Activated naive CD4-positive, alpha-beta T cell treated with anti-CD3 and anti-CD28 coated beads, Interleukin-2, amount 50 U/mL, for 24 hours (primary cell): ENCODE measurements around the gene PAAF1.
"Not testable (repeated sequence)": the region's sequence is repeated elsewhere in the genome, so short reads cannot be mapped to it uniquely, and the experiment has no call there.

Experiments used
- H3K27ac Mint-ChIP-seq: one replicate; pipeline ENCODE4 v1.8.0; 2021; ENCODE audit warnings: mild to moderate bottlenecking, mixed read lengths
- H3K27me3 Mint-ChIP-seq: one replicate; pipeline ENCODE4 v1.8.0; 2021; ENCODE audit warnings: mixed read lengths
- H3K36me3 Mint-ChIP-seq: one replicate; pipeline ENCODE4 v1.8.0; 2021; ENCODE audit warnings: mixed read lengths
- H3K4me1 Mint-ChIP-seq: one replicate; pipeline ENCODE4 v1.8.0; 2021; ENCODE audit warnings: mixed read lengths
- H3K4me3 Mint-ChIP-seq: one replicate; pipeline ENCODE4 v1.8.0; 2021; ENCODE audit warnings: mild to moderate bottlenecking, mixed read lengths
- H3K9me3 Mint-ChIP-seq: one replicate; pipeline ENCODE4 v1.8.0; 2021; ENCODE audit warnings: mixed read lengths

The PAAF1 gene

DNA sequence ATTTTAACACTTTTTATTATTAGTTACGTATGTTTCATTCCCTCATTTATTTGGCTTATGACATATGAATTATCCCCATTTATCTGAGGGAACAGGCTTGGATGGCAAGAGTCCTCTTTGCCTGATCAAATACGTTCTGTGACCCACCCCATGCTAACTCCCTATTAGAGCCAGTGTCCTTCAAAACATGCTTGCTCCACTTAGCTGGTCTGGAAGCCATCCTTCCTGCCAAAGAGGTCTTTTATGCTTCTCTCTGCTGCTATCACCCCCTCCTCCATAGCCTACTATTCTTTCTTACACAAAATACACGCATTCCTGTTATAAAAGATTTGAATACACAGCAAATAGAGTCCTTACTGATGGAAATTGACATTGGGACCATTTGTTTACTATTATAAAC, 6.5 kb upstream of the PAAF1 start:
- peak overlapping the region; percentile 65 for H3K27ac Mint-ChIP-seq
- peaks cover 11% of the 10 kb centered on the region for H3K4me1 Mint-ChIP-seq
- H3K36me3 Mint-ChIP-seq: peaks cover 8% of the 10 kb centered on the region
- H3K27me3 Mint-ChIP-seq: no peaks in the 10 kb centered on the region
- H3K4me3 Mint-ChIP-seq: no peak overlapping the region
- H3K9me3 Mint-ChIP-seq: no peaks in the 10 kb centered on the region

DNA sequence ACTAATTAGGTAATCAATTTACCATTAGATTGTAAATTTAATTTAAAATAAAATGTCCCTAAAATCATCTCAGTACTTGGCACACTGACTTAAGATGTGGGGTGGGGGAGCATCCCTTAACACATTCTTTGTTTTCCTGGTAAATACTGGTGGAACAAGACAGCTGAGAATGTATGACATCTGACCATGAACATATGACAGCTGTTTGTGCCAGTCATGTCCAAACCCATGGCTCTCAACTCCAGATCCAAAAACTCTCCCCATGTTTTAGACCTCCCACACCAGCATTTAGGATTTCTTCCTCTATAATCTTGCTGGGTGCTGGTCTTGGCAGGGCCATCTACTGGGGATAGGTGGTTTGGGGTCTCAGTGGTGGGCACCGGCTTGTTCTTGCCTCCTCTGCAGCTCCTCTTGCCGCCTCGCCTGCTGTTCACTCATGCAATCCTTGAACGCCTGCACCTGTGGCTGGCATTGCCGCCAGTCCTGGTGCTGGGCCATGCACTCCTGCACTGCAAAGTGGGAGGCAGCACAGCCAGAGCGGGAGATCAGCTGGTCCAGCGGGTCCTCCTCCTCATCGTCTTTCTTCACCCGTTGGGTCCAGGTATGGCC, 3.9 kb upstream of the PAAF1 start:
- Mint-ChIP-seq H3K4me1 (peaks cover 27% of the 10 kb centered on the region), H3K27ac (no peak overlapping the region), H3K4me3 (no peak overlapping the region), H3K9me3 (no peaks in the 10 kb centered on the region), H3K36me3 (peaks cover 14% of the 10 kb centered on the region), H3K27me3 (no peaks in the 10 kb centered on the region)

- peaks cover 38% of the 10 kb centered on the region for H3K4me1 Mint-ChIP-seq
- peaks cover 14% of the 10 kb centered on the region for H3K36me3 Mint-ChIP-seq
- H3K27me3 Mint-ChIP-seq: no peaks in the 10 kb centered on the region
- H3K9me3 Mint-ChIP-seq: no peaks in the 10 kb centered on the region
- H3K27ac Mint-ChIP-seq: peak overlapping the region; percentile 99
- H3K4me3 Mint-ChIP-seq: peak overlapping the region; percentile 99
Observed at GRCh38 chr11:73875380-73875779, 1.4 kb upstream of the PAAF1 start.

DNA sequence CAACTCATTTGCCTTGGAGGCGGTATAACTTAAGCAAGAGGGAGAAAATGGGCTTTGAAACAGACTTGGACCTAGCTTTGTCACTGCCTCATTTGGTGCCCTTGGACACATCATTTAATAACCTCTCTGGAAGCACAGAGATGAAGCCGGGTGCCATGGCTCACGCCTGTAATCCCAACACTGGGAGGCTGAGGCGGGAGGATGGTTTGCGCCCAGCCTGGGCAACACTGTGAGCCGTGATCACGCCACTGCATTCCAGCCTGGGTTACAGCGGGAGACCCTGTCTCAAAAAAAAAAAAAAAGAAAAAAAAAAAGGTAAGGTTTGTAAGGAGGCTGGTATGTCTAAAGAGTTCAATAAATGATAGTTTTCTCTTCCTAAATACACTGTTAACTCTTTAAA, 959 bp upstream of the PAAF1 start:
- peak overlapping the region; percentile 99 for H3K27ac Mint-ChIP-seq
- no peaks in the 10 kb centered on the region for H3K27me3 Mint-ChIP-seq
- H3K4me1 Mint-ChIP-seq: peaks cover 38% of the 10 kb centered on the region
- peaks cover 14% of the 10 kb centered on the region for H3K36me3 Mint-ChIP-seq
- peak overlapping the region; percentile 99 for H3K4me3 Mint-ChIP-seq
- H3K9me3 Mint-ChIP-seq: no peaks in the 10 kb centered on the region

- Mint-ChIP-seq H3K4me1 (peaks cover 38% of the 10 kb centered on the region), H3K36me3 (peaks cover 10% of the 10 kb centered on the region), H3K9me3 (no peaks in the 10 kb centered on the region), H3K27ac (no peak overlapping the region), H3K4me3 (peak overlapping the region; percentile 33), H3K27me3 (no peaks in the 10 kb centered on the region)
Observed at GRCh38 chr11:73878771-73879170, 2.0 kb downstream of the PAAF1 start.

GRCh38 chr11:73880449-73880848, 3.6 kb downstream of the PAAF1 start:
- not testable (repeated sequence) for H3K4me3 Mint-ChIP-seq, H3K27me3 Mint-ChIP-seq, H3K27ac Mint-ChIP-seq, H3K9me3 Mint-ChIP-seq, H3K36me3 Mint-ChIP-seq
- peaks cover 25% of the 10 kb centered on the region for H3K4me1 Mint-ChIP-seq

DNA sequence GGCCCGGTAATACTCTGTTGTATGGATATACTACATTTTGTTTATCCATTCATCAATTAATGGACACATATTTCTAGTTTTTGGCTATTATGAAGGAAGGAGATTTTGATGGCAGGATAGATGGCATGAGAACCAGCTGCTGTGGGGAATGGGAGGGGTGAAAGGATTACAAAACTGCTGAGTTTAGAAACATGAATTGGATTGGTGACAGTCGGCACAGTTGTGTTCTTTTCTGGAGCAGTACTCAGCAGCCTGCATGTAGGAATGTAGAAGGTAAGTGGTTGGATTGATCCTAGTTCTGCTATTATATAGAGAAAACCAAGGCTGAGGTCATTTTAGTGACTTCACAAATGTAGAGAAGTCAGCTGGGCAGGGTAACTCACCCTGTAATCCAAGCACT, 7.1 kb downstream of the PAAF1 start:
- Mint-ChIP-seq H3K27ac (no peak overlapping the region), H3K36me3 (peaks cover 11% of the 10 kb centered on the region), H3K4me3 (no peak overlapping the region), H3K4me1 (peaks cover 8% of the 10 kb centered on the region), H3K9me3 (no peaks in the 10 kb centered on the region), H3K27me3 (no peaks in the 10 kb centered on the region)

DNA sequence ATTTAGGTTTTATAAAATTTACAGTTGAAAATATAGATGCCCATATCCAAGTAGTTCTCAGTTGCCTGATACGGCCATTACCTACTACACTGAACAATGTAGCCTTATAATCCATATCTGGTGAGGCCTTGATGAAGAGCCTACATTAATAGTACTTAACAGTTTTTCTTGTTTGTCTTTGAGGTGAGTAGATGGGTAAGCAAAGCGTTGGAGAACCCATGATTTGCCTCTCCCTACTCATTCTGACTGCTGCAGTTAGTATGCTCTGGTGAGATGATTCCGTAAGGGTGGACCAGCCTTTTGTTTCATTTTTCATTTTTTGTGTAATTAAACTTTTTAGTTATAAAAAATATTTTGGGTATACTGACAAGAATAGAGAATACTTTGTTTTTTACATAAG, 11.4 kb downstream of the PAAF1 start:
- peaks cover 7% of the 10 kb centered on the region for H3K4me1 Mint-ChIP-seq
- no peaks in the 10 kb centered on the region for H3K27me3 Mint-ChIP-seq
- no peak overlapping the region for H3K4me3 Mint-ChIP-seq
- peaks cover 20% of the 10 kb centered on the region for H3K36me3 Mint-ChIP-seq
- no peaks in the 10 kb centered on the region for H3K9me3 Mint-ChIP-seq
- H3K27ac Mint-ChIP-seq: no peak overlapping the region

DNA sequence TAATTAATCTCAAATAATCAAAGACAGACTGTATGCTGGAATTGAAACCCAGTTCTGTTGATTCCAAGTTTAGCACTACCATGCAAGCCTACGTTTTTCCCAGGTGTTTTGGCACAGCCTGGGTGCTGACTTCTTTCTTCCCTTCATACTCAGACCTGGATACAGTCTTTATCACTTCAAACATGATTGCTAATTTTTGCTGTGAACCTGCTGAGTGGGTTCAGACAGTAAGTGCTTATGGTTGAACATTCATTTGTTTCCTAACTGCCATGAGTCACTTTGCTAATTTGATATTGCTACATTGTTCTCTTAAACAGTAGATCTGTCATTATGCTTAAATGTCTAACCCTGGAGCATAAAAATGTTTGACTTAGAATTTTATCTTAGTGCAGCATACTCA, 12.2 kb downstream of the PAAF1 start:
- H3K4me1 Mint-ChIP-seq: peaks cover 7% of the 10 kb centered on the region
- peaks cover 16% of the 10 kb centered on the region for H3K36me3 Mint-ChIP-seq
- no peak overlapping the region for H3K27ac Mint-ChIP-seq
- no peaks in the 10 kb centered on the region for H3K27me3 Mint-ChIP-seq
- H3K4me3 Mint-ChIP-seq: no peak overlapping the region
- no peaks in the 10 kb centered on the region for H3K9me3 Mint-ChIP-seq

GRCh38 chr11:73889536-73889935, 12.7 kb downstream of the PAAF1 start:
- Mint-ChIP-seq H3K27ac (no peak overlapping the region), H3K36me3 (peaks cover 16% of the 10 kb centered on the region), H3K27me3 (no peaks in the 10 kb centered on the region), H3K9me3 (no peaks in the 10 kb centered on the region), H3K4me1 (peaks cover 7% of the 10 kb centered on the region), H3K4me3 (no peak overlapping the region)

- no peak overlapping the region for H3K27ac Mint-ChIP-seq
- H3K27me3 Mint-ChIP-seq: no peaks in the 10 kb centered on the region
- H3K4me3 Mint-ChIP-seq: no peak overlapping the region
- H3K9me3 Mint-ChIP-seq: no peaks in the 10 kb centered on the region
- H3K4me1 Mint-ChIP-seq: peaks cover 3% of the 10 kb centered on the region
- peaks cover 14% of the 10 kb centered on the region for H3K36me3 Mint-ChIP-seq
Observed at GRCh38 chr11:73893041-73893440, 16.2 kb downstream of the PAAF1 start.

DNA sequence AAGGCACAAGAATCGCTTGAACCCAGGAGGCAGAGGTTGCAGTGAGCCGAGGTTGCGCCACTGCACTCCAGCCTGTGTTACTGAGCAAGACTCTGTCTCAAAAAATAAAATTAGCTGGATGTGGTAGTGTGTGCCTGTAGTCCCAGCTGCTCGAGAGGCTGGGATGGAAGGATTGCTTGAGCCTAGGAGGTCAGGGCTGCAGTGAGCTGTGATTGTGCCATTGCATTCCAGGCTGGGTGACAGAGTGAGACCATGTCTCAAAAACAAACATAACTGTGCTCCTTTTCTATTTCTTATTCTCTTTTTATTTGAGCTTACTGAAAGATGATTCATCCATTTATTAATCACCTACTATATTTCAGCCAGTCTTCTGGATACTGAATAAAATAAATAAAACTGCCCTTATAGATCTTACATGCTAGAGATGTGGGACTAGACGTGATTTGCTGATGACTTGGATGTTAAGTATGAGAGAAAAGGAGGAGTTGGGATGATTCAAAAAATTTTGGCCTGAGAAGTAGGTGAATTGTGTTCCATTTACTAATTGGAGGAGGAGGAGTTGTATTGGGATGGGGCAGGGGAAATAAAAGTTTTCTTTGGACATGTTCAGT, 18.0 kb downstream of the PAAF1 start:
- Mint-ChIP-seq H3K27me3 (no peaks in the 10 kb centered on the region), H3K36me3 (peaks cover 7% of the 10 kb centered on the region)

GRCh38 chr11:73902303-73902702, 25.5 kb downstream of the PAAF1 start:
- H3K27me3 Mint-ChIP-seq: no peaks in the 10 kb centered on the region
- H3K9me3 Mint-ChIP-seq: no peaks in the 10 kb centered on the region
- H3K4me1 Mint-ChIP-seq: no peaks in the 10 kb centered on the region
- no peak overlapping the region for H3K4me3 Mint-ChIP-seq
- no peak overlapping the region for H3K27ac Mint-ChIP-seq
- H3K36me3 Mint-ChIP-seq: peaks cover 11% of the 10 kb centered on the region

More for the DNA sequence above, 18.0 kb downstream of the PAAF1 start:
- H3K4me3 Mint-ChIP-seq: no peak overlapping the region
- H3K9me3 Mint-ChIP-seq: no peaks in the 10 kb centered on the region
- no peak overlapping the region for H3K27ac Mint-ChIP-seq
- no peaks in the 10 kb centered on the region for H3K4me1 Mint-ChIP-seq

- Mint-ChIP-seq H3K27me3 (no peaks in the 10 kb centered on the region), H3K36me3 (peaks cover 14% of the 10 kb centered on the region), H3K9me3 (no peaks in the 10 kb centered on the region), H3K27ac (no peak overlapping the region), H3K4me3 (no peak overlapping the region), H3K4me1 (no peaks in the 10 kb centered on the region)
Observed at GRCh38 chr11:73907191-73907590, 30.4 kb downstream of the PAAF1 start.

- H3K4me3 Mint-ChIP-seq: no peak overlapping the region
- peaks cover 9% of the 10 kb centered on the region for H3K4me1 Mint-ChIP-seq
Observed at GRCh38 chr11:73912026-73912425, 35.2 kb downstream of the PAAF1 start.

DNA sequence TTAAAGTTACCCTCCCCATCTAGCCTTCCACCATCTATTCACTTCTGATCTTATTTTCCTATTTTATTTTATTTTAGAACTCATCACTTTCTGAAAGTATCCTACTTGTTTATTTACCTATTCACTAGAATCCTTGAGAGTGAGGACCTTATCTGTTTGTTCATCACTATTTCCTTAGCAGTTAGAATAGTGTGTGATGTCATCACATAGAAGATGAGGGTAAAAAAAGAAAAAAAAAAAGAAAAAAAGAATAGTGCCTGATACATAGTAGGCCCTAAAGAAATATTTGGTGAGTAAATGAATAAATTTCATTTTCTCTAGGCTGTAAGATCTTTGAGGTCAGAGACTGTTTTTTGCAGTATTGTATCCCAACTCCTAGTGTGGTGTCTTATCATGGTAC, 36.7 kb downstream of the PAAF1 start:
- H3K4me1 Mint-ChIP-seq: peaks cover 9% of the 10 kb centered on the region
- no peak overlapping the region for H3K27ac Mint-ChIP-seq
- H3K9me3 Mint-ChIP-seq: no peaks in the 10 kb centered on the region
- no peaks in the 10 kb centered on the region for H3K27me3 Mint-ChIP-seq
- H3K4me3 Mint-ChIP-seq: no peak overlapping the region
- H3K36me3 Mint-ChIP-seq: peaks cover 18% of the 10 kb centered on the region

More at GRCh38 chr11:73912026-73912425, 35.2 kb downstream of the PAAF1 start:
- Mint-ChIP-seq H3K36me3 (peaks cover 21% of the 10 kb centered on the region), H3K9me3 (no peaks in the 10 kb centered on the region), H3K27me3 (no peaks in the 10 kb centered on the region), H3K27ac (no peak overlapping the region)

GRCh38 chr11:73914284-73914683, 37.5 kb downstream of the PAAF1 start:
- H3K36me3 Mint-ChIP-seq: peaks cover 20% of the 10 kb centered on the region
- H3K27ac Mint-ChIP-seq: no peak overlapping the region
- H3K4me3 Mint-ChIP-seq: no peak overlapping the region
- peaks cover 9% of the 10 kb centered on the region for H3K4me1 Mint-ChIP-seq
- no peaks in the 10 kb centered on the region for H3K27me3 Mint-ChIP-seq
- H3K9me3 Mint-ChIP-seq: no peaks in the 10 kb centered on the region
